Activated CD4-positive, alpha-beta memory T cell treated with anti-CD3 and anti-CD28 coated beads for 36 hours (primary cell): ENCODE results near the gene NF1. TPM values are rescaled to one million over a fixed set of nuclear protein-coding genes. Genes with fewer than 3 reads are reported as not detected.
"Not testable (repeated sequence)": the region's sequence is repeated elsewhere in the genome, so short reads cannot be mapped to it uniquely, and the experiment has no call there.

Experiments used
- CTCF ChIA-PET: fragments of 350-600 bp; sonication (Branson Sonifier 250); formaldehyde crosslinking; loops from one replicate; lab custom pipeline; 2021; ENCODE audit warnings: antibody characterized with exemption, inconsistent platforms; lab: Charles Lee
- POLR2A ChIA-PET: fragments of 350-600 bp; sonication (Branson Sonifier 250); formaldehyde crosslinking; loops from one replicate; lab custom pipeline; 2021; ENCODE audit warnings: antibody characterized with exemption; lab: Charles Lee
- DNase-seq: peaks from one replicate; pipeline ENCODE4 v3.0.0-alpha.2; 2020
- H3K27ac Mint-ChIP-seq: one replicate; pipeline ENCODE4 v1.8.0; 2021; ENCODE audit warnings: mixed read lengths
- H3K27me3 Mint-ChIP-seq: one replicate; pipeline ENCODE4 v1.8.0; 2021; ENCODE audit warnings: mixed read lengths
- H3K36me3 Mint-ChIP-seq: one replicate; pipeline ENCODE4 v1.8.0; 2021; ENCODE audit warnings: mixed read lengths
- H3K4me1 Mint-ChIP-seq: one replicate; pipeline ENCODE4 v1.8.0; 2021; ENCODE audit warnings: low read depth, mixed read lengths
- H3K4me3 Mint-ChIP-seq: one replicate; pipeline ENCODE4 v1.8.0; 2021; ENCODE audit warnings: mild to moderate bottlenecking, mixed read lengths
- H3K9me3 Mint-ChIP-seq: one replicate; pipeline ENCODE4 v1.8.0; 2021; ENCODE audit warnings: mixed read lengths
- intact Hi-C: fragments of 100-400 bp; cut with micrococcal nuclease; formaldehyde crosslinking; loops from one replicate; pipeline ENCODE4 v1.15.1; 2023
- total RNA-seq, 2 experiments: library from RNA; stranded (reverse); gene quantifications; one replicate each; pipeline ENCODE4 v1.2.3, GENCODE V29; 2021

Gene NF1
- total RNA-seq, 2 experiments from 2014 or later, result 26.5 to 27.0 TPM

- H3K27ac Mint-ChIP-seq, result no peak overlapping the region
Observed at GRCh38 chr17:31134576-31134975, 39.8 kb downstream of the NF1 start.

GRCh38 chr17:31136319-31136718, 41.5 kb downstream of the NF1 start:
- intact Hi-C loops, result no loop called here
- DNase-seq, result no peak
- Mint-ChIP-seq H3K4me1 (no peaks in the 10 kb centered on the region), H3K4me3 (no peak overlapping the region), H3K27me3 (no peaks in the 10 kb centered on the region), H3K9me3 (no peaks in the 10 kb centered on the region), H3K36me3 (peaks cover 16% of the 10 kb centered on the region), H3K27ac (no peak overlapping the region)
- ChIA-PET CTCF (no interaction called here), POLR2A (no interaction called here)

More at GRCh38 chr17:31134576-31134975, 39.8 kb downstream of the NF1 start:
- Mint-ChIP-seq H3K4me3 (no peak overlapping the region), H3K4me1 (peaks cover 2% of the 10 kb centered on the region), H3K36me3 (peaks cover 16% of the 10 kb centered on the region), H3K9me3 (no peaks in the 10 kb centered on the region), H3K27me3 (no peaks in the 10 kb centered on the region)
- CTCF ChIA-PET, result interaction anchor here (1.2 kb wide), 1 partner anchor 80 kb away, joined by 3 read pairs; no protein-coding TSS in a partner anchor
- DNase-seq, result no peak
- intact Hi-C loops, result no loop called here
- POLR2A ChIA-PET, result no interaction called here

GRCh38 chr17:31140111-31140510, 45.3 kb downstream of the NF1 start:
- intact Hi-C loops, result no loop called here

GRCh38 chr17:31144428-31144827, 49.7 kb downstream of the NF1 start:
- intact Hi-C loops, result no loop called here
- ChIA-PET POLR2A (no interaction called here), CTCF (no interaction called here)
- no peaks in the 10 kb centered on the region for H3K9me3 Mint-ChIP-seq
- H3K27me3 Mint-ChIP-seq, result no peaks in the 10 kb centered on the region
- no peak overlapping the region for H3K4me3 Mint-ChIP-seq
- DNase-seq, result no peak
- H3K36me3 Mint-ChIP-seq, result no peaks in the 10 kb centered on the region
- H3K4me1 Mint-ChIP-seq, result no peaks in the 10 kb centered on the region
- H3K27ac Mint-ChIP-seq, result no peak overlapping the region

More at GRCh38 chr17:31140111-31140510, 45.3 kb downstream of the NF1 start:
- Mint-ChIP-seq H3K36me3 (peaks cover 12% of the 10 kb centered on the region), H3K4me1 (no peaks in the 10 kb centered on the region), H3K9me3 (no peaks in the 10 kb centered on the region), H3K27ac (no peak overlapping the region), H3K27me3 (no peaks in the 10 kb centered on the region), H3K4me3 (no peak overlapping the region)
- POLR2A ChIA-PET, result no interaction called here
- DNase-seq, result no peak
- CTCF ChIA-PET, result no interaction called here

- intact Hi-C loops, result no loop called here
- H3K36me3 Mint-ChIP-seq, result no peaks in the 10 kb centered on the region
- DNase-seq, result no peak
- H3K27ac Mint-ChIP-seq, result no peak overlapping the region
- H3K27me3 Mint-ChIP-seq, result no peaks in the 10 kb centered on the region
- POLR2A ChIA-PET, result no interaction called here
- CTCF ChIA-PET, result no interaction called here
- H3K4me1 Mint-ChIP-seq, result no peaks in the 10 kb centered on the region
- H3K9me3 Mint-ChIP-seq, result no peaks in the 10 kb centered on the region
- H3K4me3 Mint-ChIP-seq, result no peak overlapping the region
Observed at GRCh38 chr17:31144836-31145235, 50.1 kb downstream of the NF1 start.

- no peak overlapping the region for H3K4me3 Mint-ChIP-seq
- H3K4me1 Mint-ChIP-seq, result no peaks in the 10 kb centered on the region
- no peak for DNase-seq
- peaks cover 6% of the 10 kb centered on the region for H3K9me3 Mint-ChIP-seq
- intact Hi-C loops, result no loop called here
- POLR2A ChIA-PET, result no interaction called here
- no peaks in the 10 kb centered on the region for H3K27me3 Mint-ChIP-seq
- no peak overlapping the region for H3K27ac Mint-ChIP-seq
- CTCF ChIA-PET, result no interaction called here
- H3K36me3 Mint-ChIP-seq, result no peaks in the 10 kb centered on the region
Observed at GRCh38 chr17:31147507-31148202, 52.9 kb downstream of the NF1 start.

- no peaks in the 10 kb centered on the region for H3K4me1 Mint-ChIP-seq
- no peak for DNase-seq
- H3K36me3 Mint-ChIP-seq, result no peaks in the 10 kb centered on the region
- H3K4me3 Mint-ChIP-seq, result no peak overlapping the region
- peaks cover 8% of the 10 kb centered on the region for H3K9me3 Mint-ChIP-seq
- no peaks in the 10 kb centered on the region for H3K27me3 Mint-ChIP-seq
- CTCF ChIA-PET, result no interaction called here
- intact Hi-C loops, result no loop called here
- H3K27ac Mint-ChIP-seq, result no peak overlapping the region
- POLR2A ChIA-PET, result no interaction called here
Observed at GRCh38 chr17:31148205-31148604, 53.4 kb downstream of the NF1 start.

- Mint-ChIP-seq H3K27me3 (no peaks in the 10 kb centered on the region), H3K4me1 (no peaks in the 10 kb centered on the region), H3K27ac (no peak overlapping the region), H3K36me3 (peaks cover 8% of the 10 kb centered on the region), H3K4me3 (no peak overlapping the region), H3K9me3 (peaks cover 8% of the 10 kb centered on the region)
- intact Hi-C loops, result no loop called here
- ChIA-PET POLR2A (no interaction called here), CTCF (no interaction called here)
- DNase-seq, result no peak
Observed at GRCh38 chr17:31152271-31152670, 57.5 kb downstream of the NF1 start.

- intact Hi-C loops, result no loop called here
- Mint-ChIP-seq H3K27me3 (no peaks in the 10 kb centered on the region), H3K4me3 (no peak overlapping the region), H3K9me3 (peaks cover 8% of the 10 kb centered on the region), H3K36me3 (peaks cover 13% of the 10 kb centered on the region), H3K4me1 (peaks cover 13% of the 10 kb centered on the region), H3K27ac (no peak overlapping the region)
- POLR2A ChIA-PET, result no interaction called here
- CTCF ChIA-PET, result no interaction called here
- no peak for DNase-seq
Observed at GRCh38 chr17:31155208-31155810, 60.5 kb downstream of the NF1 start.

- POLR2A ChIA-PET, result no interaction called here
- CTCF ChIA-PET, result no interaction called here
- H3K9me3 Mint-ChIP-seq, result peaks cover 8% of the 10 kb centered on the region
Observed at GRCh38 chr17:31156326-31156725, 61.5 kb downstream of the NF1 start.

GRCh38 chr17:31156864-31157263, 62.1 kb downstream of the NF1 start:
- H3K4me3 Mint-ChIP-seq, H3K9me3 Mint-ChIP-seq, POLR2A ChIA-PET, intact Hi-C loops, DNase-seq, H3K27ac Mint-ChIP-seq, CTCF ChIA-PET, H3K27me3 Mint-ChIP-seq: not testable (repeated sequence)
- Mint-ChIP-seq H3K36me3 (peaks cover 13% of the 10 kb centered on the region), H3K4me1 (peaks cover 13% of the 10 kb centered on the region)

More at GRCh38 chr17:31156326-31156725, 61.5 kb downstream of the NF1 start:
- no peak for DNase-seq
- Mint-ChIP-seq H3K4me1 (peaks cover 13% of the 10 kb centered on the region), H3K27ac (no peak overlapping the region), H3K27me3 (no peaks in the 10 kb centered on the region), H3K36me3 (peaks cover 13% of the 10 kb centered on the region), H3K4me3 (no peak overlapping the region)
- intact Hi-C loops, result no loop called here

GRCh38 chr17:31158746-31159377, 64.1 kb downstream of the NF1 start:
- no peaks in the 10 kb centered on the region for H3K27me3 Mint-ChIP-seq
- H3K36me3 Mint-ChIP-seq, result peaks cover 16% of the 10 kb centered on the region
- no peaks in the 10 kb centered on the region for H3K9me3 Mint-ChIP-seq
- CTCF ChIA-PET, result no interaction called here
- DNase-seq, result no peak
- H3K4me1 Mint-ChIP-seq, result peaks cover 13% of the 10 kb centered on the region
- peak overlapping the region; percentile 47 for H3K4me3 Mint-ChIP-seq
- POLR2A ChIA-PET, result no interaction called here
- intact Hi-C loops, result no loop called here
- H3K27ac Mint-ChIP-seq, result no peak overlapping the region
